ENCODE results near the gene IGLON5.

GRCh38 chr19:51321799-51322198 is 10.4 kb downstream of the IGLON5 start:
- TF ChIP-seq CTCF (IDR thresholded peaks at IDR 0.05), result no peak
- no peak for TF ChIP-seq POLR2A (IDR thresholded peaks at IDR 0.05)

Data from body of pancreas (tissue), 4 donors.